Measurements from ENCODE around the gene IFT27. TPM values are rescaled to one million over a fixed set of nuclear protein-coding genes. Genes with fewer than 3 reads are reported as not detected.
A peak's percentile ranks its signal among the peaks of the same experiment; 100 is the strongest.

Gene IFT27
- total and polyA plus RNA-seq, 2 of the 4 experiments (the other 2 are of a cell fraction): 14.5 to 26.9 TPM

DNA sequence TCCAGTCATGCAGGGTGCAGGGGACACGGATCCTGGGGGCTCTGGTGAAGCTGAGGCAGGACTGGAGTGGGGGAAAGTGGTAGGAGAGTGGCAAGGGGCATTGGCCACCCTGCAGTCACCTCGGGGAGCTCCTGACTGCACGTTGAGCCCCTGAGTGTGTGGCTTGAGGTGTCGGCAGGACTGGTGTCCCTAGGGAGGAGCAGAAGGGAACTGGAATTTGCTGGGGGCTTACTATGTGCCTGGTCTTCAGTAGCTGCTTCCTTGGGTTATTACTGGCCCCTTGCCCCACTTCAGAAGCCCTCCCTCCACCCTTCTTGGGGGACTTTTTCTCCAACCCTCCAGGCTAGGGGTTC, 31.5 kb downstream of the IFT27 start:
- Histone ChIP-seq H3K23ac (ENCODE audit: low read depth, low read length) (no peak overlapping the region), H3K4me1 (ENCODE audit: control insufficient read depth, insufficient read depth, low read length) (no peaks in the 10 kb centered on the region), H4K8ac (ENCODE audit: low read depth in 2 of 2, low read length in 2 of 2) (no peak overlapping the region), H4K91ac (ENCODE audit: insufficient read depth, low read depth, low read length) (no peak overlapping the region), H2AK9ac (replicated peaks; ENCODE audit: low read depth, low read length, poor library complexity) (no peak overlapping the region), H3K4me2 (ENCODE audit: low read depth, low read length) (no peak overlapping the region), H3K56ac (ENCODE audit: extremely low read depth, insufficient read depth, low read length) (no peak overlapping the region), H3K4ac (ENCODE audit: low read depth, low read length) (no peak overlapping the region), H2BK15ac (ENCODE audit: low read depth, low read length) (no peak overlapping the region), H3K27ac (ENCODE audit: insufficient read depth, low read length) (no peak overlapping the region), H3K27me3 (ENCODE audit: control insufficient read depth, insufficient read depth, low read length) (peaks cover 37% of the 10 kb centered on the region), H3K18ac (ENCODE audit: low read depth, low read length) (no peak overlapping the region), H3K9me3 (ENCODE audit: control insufficient read depth, insufficient read depth, low read length) (peaks cover 3% of the 10 kb centered on the region; the same call in 1 of the 2 replicates), H3K36me3 (ENCODE audit: control insufficient read depth, insufficient read depth, low read length) (no peaks in the 10 kb centered on the region), H3K79me1 (ENCODE audit: low read depth in 1 of 2, low read length in 2 of 2) (no peaks in the 10 kb centered on the region), H2AFZ (replicated peaks; ENCODE audit: low read length, poor library complexity) (peak overlapping the region; percentile 33), H2AK5ac (ENCODE audit: low read depth, low read length) (no peak overlapping the region), H3K4me3 (ENCODE audit: insufficient read depth, low read depth, low read length) (no peak overlapping the region), H4K5ac (ENCODE audit: low read depth, low read length) (no peak overlapping the region), H3K9ac (ENCODE audit: low read depth, low read length) (no peak overlapping the region), H3K14ac (replicated peaks; ENCODE audit: low read depth, low read length) (no peak overlapping the region), H2BK120ac (ENCODE audit: low read depth, low read length) (no peak overlapping the region), H3K9me1 (ENCODE audit: insufficient read depth, low read length) (no peaks in the 10 kb centered on the region), H2BK5ac (ENCODE audit: low read depth, low read length, poor library complexity, severe bottlenecking) (no peak overlapping the region), H2BK20ac (ENCODE audit: low read depth, low read length) (no peak overlapping the region), H4K20me1 (ENCODE audit: insufficient read depth, low read length) (no peaks in the 10 kb centered on the region)
- no peak for TF ChIP-seq CHD1 (IDR thresholded peaks at IDR 0.05; ENCODE audit: low read depth, low read length)
- TF ChIP-seq CEBPB (IDR thresholded peaks at IDR 0.05; ENCODE audit: low read depth, low read length): no peak
- TF ChIP-seq RAD21 (IDR thresholded peaks at IDR 0.05; ENCODE audit: low read length): no peak
- TF ChIP-seq RFX5 (IDR thresholded peaks at IDR 0.05; ENCODE audit: low read depth, low read length): no peak
- TF ChIP-seq MXI1 (IDR thresholded peaks at IDR 0.05; ENCODE audit: borderline replicate concordance, low read depth, low read length): no peak
- TF ChIP-seq FOS (IDR thresholded peaks at IDR 0.05; ENCODE audit: low read depth, low read length): no peak
- no peak for TF ChIP-seq MAFK (IDR thresholded peaks at IDR 0.05; ENCODE audit: low read depth, low read length)
- TF ChIP-seq, protein P1, sequence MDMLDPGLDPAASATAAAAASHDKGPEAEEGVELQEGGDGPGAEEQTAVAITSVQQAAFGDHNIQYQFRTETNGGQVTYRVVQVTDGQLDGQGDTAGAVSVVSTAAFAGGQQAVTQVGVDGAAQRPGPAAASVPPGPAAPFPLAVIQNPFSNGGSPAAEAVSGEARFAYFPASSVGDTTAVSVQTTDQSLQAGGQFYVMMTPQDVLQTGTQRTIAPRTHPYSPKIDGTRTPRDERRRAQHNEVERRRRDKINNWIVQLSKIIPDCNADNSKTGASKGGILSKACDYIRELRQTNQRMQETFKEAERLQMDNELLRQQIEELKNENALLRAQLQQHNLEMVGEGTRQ (IDR thresholded peaks at IDR 0.05; ENCODE audit: low read depth, low read length): no peak
- TF ChIP-seq, protein P2, sequence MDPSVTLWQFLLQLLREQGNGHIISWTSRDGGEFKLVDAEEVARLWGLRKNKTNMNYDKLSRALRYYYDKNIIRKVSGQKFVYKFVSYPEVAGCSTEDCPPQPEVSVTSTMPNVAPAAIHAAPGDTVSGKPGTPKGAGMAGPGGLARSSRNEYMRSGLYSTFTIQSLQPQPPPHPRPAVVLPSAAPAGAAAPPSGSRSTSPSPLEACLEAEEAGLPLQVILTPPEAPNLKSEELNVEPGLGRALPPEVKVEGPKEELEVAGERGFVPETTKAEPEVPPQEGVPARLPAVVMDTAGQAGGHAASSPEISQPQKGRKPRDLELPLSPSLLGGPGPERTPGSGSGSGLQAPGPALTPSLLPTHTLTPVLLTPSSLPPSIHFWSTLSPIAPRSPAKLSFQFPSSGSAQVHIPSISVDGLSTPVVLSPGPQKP (IDR thresholded peaks at IDR 0.05; ENCODE audit: borderline replicate concordance, low read depth, low read length): no peak
- no peak for TF ChIP-seq RCOR1 (IDR thresholded peaks at IDR 0.05; ENCODE audit: insufficient replicate concordance, low read length)
- no peak for TF ChIP-seq BHLHE40 (IDR thresholded peaks at IDR 0.05; ENCODE audit: low read depth, low read length)
- CTCF ChIA-PET: no interaction called here
- WGBS, 2 experiments (ENCODE audit: extremely low coverage in 2 of 2, insufficient read length in 1 of 2): 13% methylated on average over 1 of the region's 4 CpGs; no CpG with 5 or more reads in 1 of the 2 experiments
- DNase-seq (no peak), ATAC-seq (ENCODE audit: low read depth) (no peak)
- dilution Hi-C loops (cut with HindIII; ENCODE audit: low sequenced_read_pairs, unreplicated experiment) (no loop called here), in situ Hi-C loops (cut with MboI; ENCODE audit: low sequenced_read_pairs) (no loop called here), intact Hi-C loops (cut with micrococcal nuclease) (no loop called here)
- POLR2A ChIA-PET (ENCODE audit: unreplicated experiment): no interaction called here
- BruUV-seq (replicated peaks): no TSS peak

All from IMR-90 (cell line).